ENCODE data around the gene LAMB1.

The LAMB1 gene

GRCh38 chr7:108017776-108018151 is 14.8 kb upstream of the LAMB1 start:
- no peak for DNase-seq (ENCODE audit: low spot score)

- DNase-seq (ENCODE audit: low spot score) = no peak
These were observed 14.1 kb upstream of the LAMB1 start for GRCh38 chr7:108016841-108017775.

- DNase-seq (ENCODE audit: low spot score) = no peak
These were observed 12.8 kb upstream of the LAMB1 start for GRCh38 chr7:108015740-108016139.

GRCh38 chr7:108014747-108015682 is 12.1 kb upstream of the LAMB1 start:
- DNase-seq (ENCODE audit: low spot score) = no peak

GRCh38 chr7:108014215-108014614 is 11.3 kb upstream of the LAMB1 start:
- no peak for DNase-seq (ENCODE audit: low spot score)

GRCh38 chr7:108012499-108013430 is 9.8 kb upstream of the LAMB1 start:
- no peak for DNase-seq (ENCODE audit: low spot score)

- no peak for DNase-seq (ENCODE audit: low spot score)
These were observed 7.4 kb upstream of the LAMB1 start for GRCh38 chr7:108010377-108010776.

GRCh38 chr7:108009873-108010272 is 6.9 kb upstream of the LAMB1 start:
- DNase-seq (ENCODE audit: low spot score) = no peak

- no peak for DNase-seq (ENCODE audit: low spot score)
These were observed 5.9 kb upstream of the LAMB1 start for GRCh38 chr7:108008827-108009226.

GRCh38 chr7:108008240-108008639 is 5.3 kb upstream of the LAMB1 start:
- no peak for DNase-seq (ENCODE audit: low spot score)

- no peak for DNase-seq (ENCODE audit: low spot score)
These were observed 4.8 kb upstream of the LAMB1 start for GRCh38 chr7:108007762-108008161.

GRCh38 chr7:108007261-108007660 is 4.3 kb upstream of the LAMB1 start:
- DNase-seq (ENCODE audit: low spot score) = no peak

- no peak for DNase-seq (ENCODE audit: low spot score)
These were observed 1.5 kb upstream of the LAMB1 start for GRCh38 chr7:108004220-108005142.

GRCh38 chr7:108003599-108003935 is 606 bp upstream of the LAMB1 start:
- peak; percentile 19 for DNase-seq (ENCODE audit: low spot score)

GRCh38 chr7:108001764-108002725 is 916 bp downstream of the LAMB1 start:
- peak; percentile 76 for DNase-seq (ENCODE audit: low spot score)

- DNase-seq (ENCODE audit: low spot score) = peak; percentile 30
These were observed 1.8 kb downstream of the LAMB1 start for GRCh38 chr7:108000875-108001763.

GRCh38 chr7:107999779-108000560 is 3.0 kb downstream of the LAMB1 start:
- DNase-seq (ENCODE audit: low spot score) = no peak
